ENCODE data around the gene TRIM50. TPM values are rescaled to one million over a fixed set of nuclear protein-coding genes. Genes with fewer than 3 reads are reported as not detected.

Gene TRIM50
- total and polyA plus RNA-seq, 9 of the 15 experiments (the other 6 are each of a cell fraction or from before 2014, with no cell fraction given): not detected

DNA sequence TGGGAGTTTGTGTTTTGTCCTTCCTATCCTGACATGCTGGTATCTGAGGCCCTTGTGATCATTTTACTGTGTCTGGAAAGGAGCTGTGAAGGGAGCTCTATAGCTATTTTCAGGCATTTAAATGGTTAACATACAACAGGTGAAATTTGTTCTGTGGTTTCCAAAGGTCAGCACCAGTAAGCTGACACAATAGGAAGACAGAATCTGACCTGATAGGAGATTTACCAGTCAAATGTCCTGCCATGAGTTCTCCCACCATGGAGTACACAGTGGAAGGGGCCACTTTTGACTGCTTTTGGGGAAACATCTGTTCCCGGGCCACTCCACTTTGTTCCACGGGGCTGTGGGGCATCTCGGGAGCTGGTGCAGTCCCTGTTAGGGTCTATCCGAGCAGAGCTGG lies 17.7 kb upstream of the TRIM50 start:
- in situ Hi-C loops (cut with MboI) (no loop called here), intact Hi-C loops (cut with micrococcal nuclease) (no loop called here)
- Histone ChIP-seq H3K9me3 (replicated peaks; ENCODE audit: control insufficient read depth, insufficient read depth, low read depth, low read length) (no peaks in the 10 kb centered on the region), H3K36me3 (ENCODE audit: control insufficient read depth, insufficient read depth, low read length) (no peaks in the 10 kb centered on the region), H4K20me1 (replicated peaks; ENCODE audit: control insufficient read depth, insufficient read depth, low read length) (no peaks in the 10 kb centered on the region), H3K27me3 (ENCODE audit: control insufficient read depth in 2 of 2, insufficient read depth in 2 of 2, low read length in 2 of 2) (peaks cover 46 to 77% of the 10 kb centered on the region in 2 experiments), H3K4me1 (replicated peaks in 1 of 2; ENCODE audit: control insufficient read depth in 2 of 2, insufficient read depth in 2 of 2, low read length in 2 of 2) (peaks cover 4 to 6% of the 10 kb centered on the region in 2 experiments; a peak in 1 of 5 replicates), H3K4me2 (ENCODE audit: insufficient read depth, low read length) (no peak overlapping the region), H3K9ac (ENCODE audit: insufficient read depth in 1 of 2, low read depth in 2 of 2, low read length in 2 of 2) (no peak overlapping the region), H3K27ac (ENCODE audit: extremely low read depth, low read depth, low read length) (no peak overlapping the region), H3K4me3 (no peak overlapping the region), H2AFZ (ENCODE audit: low read depth, low read length) (no peak overlapping the region), H3K79me2 (ENCODE audit: control insufficient read depth, insufficient read depth, low read length) (no peaks in the 10 kb centered on the region), H3K9me1 (ENCODE audit: control insufficient read depth, insufficient read depth, low read length) (no peaks in the 10 kb centered on the region)
- ChIA-PET CTCF (ENCODE audit: low intra/inter-chr PET ratio) (no interaction called here), POLR2A (no interaction called here)
- TF ChIP-seq HEY1 (CRISPR knock-in tag; IDR thresholded peaks at IDR 0.05; ENCODE audit: borderline replicate concordance): no peak
- FAIRE-seq (no peak), DNase-seq (ENCODE audit: extremely low read depth in 1 of 4, low spot score in 3 of 4) (no peak), ATAC-seq (no peak)
- no TSS peak for BruUV-seq (replicated peaks)
- 1% methylated on average over 4 of the region's 4 CpGs for WGBS (ENCODE audit: insufficient coverage, low coverage, missing lambda C conversion rate)

DNA sequence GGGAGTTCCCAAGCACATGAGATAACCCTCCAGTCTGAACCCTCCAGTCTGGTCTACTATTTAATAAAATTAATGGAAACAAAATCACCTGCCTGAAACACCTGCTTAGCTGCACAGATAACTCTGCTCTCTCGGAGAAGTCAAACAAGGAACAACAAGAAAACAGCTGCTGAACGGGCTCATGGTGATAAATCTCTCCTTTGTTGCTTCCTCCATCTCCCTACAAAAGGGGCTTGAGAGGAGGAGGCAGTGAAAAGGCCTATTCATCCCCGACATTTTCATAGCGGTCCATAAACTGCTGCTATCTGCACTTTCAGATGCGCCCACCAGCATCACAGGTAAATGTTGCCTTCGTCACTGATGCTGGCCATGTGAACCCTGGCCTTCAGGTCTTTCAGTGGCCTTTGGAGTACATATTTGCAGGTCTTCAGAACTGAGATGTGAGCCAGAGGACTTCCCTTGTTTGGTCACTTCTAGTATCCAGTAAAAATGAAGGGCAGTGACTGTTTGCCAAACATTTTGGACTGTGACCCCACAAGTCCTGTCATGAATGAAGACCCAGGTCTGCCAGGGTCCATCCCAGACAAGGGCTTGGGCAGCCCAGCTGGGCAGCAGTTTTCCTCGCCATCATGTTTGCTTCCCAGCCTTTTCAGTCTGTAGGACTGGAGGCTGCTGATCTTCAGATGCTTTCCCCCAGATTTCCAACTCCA lies 15.9 kb upstream of the TRIM50 start:
- intact Hi-C loops (cut with micrococcal nuclease): loop anchor here (2.0 to 5.0 kb wide), 2 partner anchors 93 to 109 kb away; no protein-coding TSS in a partner anchor
- Histone ChIP-seq H3K9me3 (replicated peaks; ENCODE audit: control insufficient read depth, insufficient read depth, low read depth, low read length) (no peaks in the 10 kb centered on the region), H3K9ac (ENCODE audit: insufficient read depth in 1 of 2, low read depth in 2 of 2, low read length in 2 of 2) (no peak overlapping the region), H4K20me1 (replicated peaks; ENCODE audit: control insufficient read depth, insufficient read depth, low read length) (no peaks in the 10 kb centered on the region), H3K4me3 (no peak overlapping the region), H3K79me2 (ENCODE audit: control insufficient read depth, insufficient read depth, low read length) (no peaks in the 10 kb centered on the region), H3K36me3 (ENCODE audit: control insufficient read depth, insufficient read depth, low read length) (no peaks in the 10 kb centered on the region), H3K27me3 (ENCODE audit: control insufficient read depth in 2 of 2, insufficient read depth in 2 of 2, low read length in 2 of 2) (peaks cover 49 to 72% of the 10 kb centered on the region in 2 experiments), H3K9me1 (ENCODE audit: control insufficient read depth, insufficient read depth, low read length) (no peaks in the 10 kb centered on the region), H3K4me2 (ENCODE audit: insufficient read depth, low read length) (no peak overlapping the region), H2AFZ (ENCODE audit: low read depth, low read length) (no peak overlapping the region), H3K4me1 (replicated peaks in 1 of 2; ENCODE audit: control insufficient read depth in 2 of 2, insufficient read depth in 2 of 2, low read length in 2 of 2) (peaks cover 4 to 6% of the 10 kb centered on the region in 2 experiments; a peak in 1 of 5 replicates), H3K27ac (ENCODE audit: extremely low read depth, low read depth, low read length) (no peak overlapping the region)
- no peak for DNase-seq (ENCODE audit: extremely low read depth in 1 of 4, low spot score in 3 of 4)
- CTCF ChIA-PET (ENCODE audit: low intra/inter-chr PET ratio): interaction anchor here (1.5 kb wide), 1 partner anchor 108 kb away, joined by 4 read pairs; no protein-coding TSS in a partner anchor
- ATAC-seq: no peak
- in situ Hi-C loops (cut with MboI): no loop called here
- BruUV-seq (replicated peaks): no TSS peak
- POLR2A ChIA-PET: interaction anchor here (0.7 kb wide), 1 partner anchor 639 kb away, joined by 4 read pairs; no protein-coding TSS in a partner anchor
- FAIRE-seq: no peak
- WGBS (ENCODE audit: insufficient coverage, low coverage, missing lambda C conversion rate): 17% methylated on average over 7 of the region's 7 CpGs
- TF ChIP-seq PHF8 (IDR thresholded peaks at IDR 0.05; ENCODE audit: borderline replicate concordance, low read length) (no peak), ZNF445 (CRISPR knock-in tag; IDR thresholded peaks at IDR 0.05; ENCODE audit: low read depth) (no peak), ZNF282 (CRISPR knock-in tag; IDR thresholded peaks at IDR 0.05) (no peak), PCBP2 (IDR thresholded peaks at IDR 0.05; ENCODE audit: low read depth, low read length, poor library complexity, severe bottlenecking) (no peak), FOXK2 (conservative IDR thresholded peaks at IDR 0.05 in 1 of 2, IDR thresholded peaks at IDR 0.05 in 1 of 2; ENCODE audit: low read depth in 2 of 2) (no peak), BACH1 (tag; IDR thresholded peaks at IDR 0.05) (no peak), ZBTB17 (CRISPR knock-in tag; IDR thresholded peaks at IDR 0.05) (no peak), PRDM10 (IDR thresholded peaks at IDR 0.05; ENCODE audit: partially characterized antibody) (no peak)
